Measurements from ENCODE around the gene CCL16.

- TF ChIP-seq CTCF (IDR thresholded peaks at IDR 0.05) (no peak), EZH2 (IDR thresholded peaks at IDR 0.05; ENCODE audit: borderline replicate concordance, insufficient read depth, low read depth, low read length, poor library complexity, severe bottlenecking) (no peak)
Observed at GRCh38 chr17:35977509-35977908, 3.8 kb downstream of the CCL16 start.
